Testis (tissue), 3 donors: ENCODE measurements around the gene CPNE4. TPM values are rescaled to one million over a fixed set of nuclear protein-coding genes. Genes with fewer than 3 reads are reported as not detected.
A peak's percentile ranks its signal among the peaks of the same experiment; 100 is the strongest.

Experiments used
- DNase-seq: peaks from one replicate; pipeline ENCODE4 v3.0.0-alpha.2; 2019
- H3K27ac ChIP-seq, 2 donors: fragments of 200-600 bp; sonication (generic); one replicate each; pipeline ENCODE4 v1.5.1; 2019
- H3K27me3 ChIP-seq: fragments of 200-600 bp; sonication (generic); one replicate; pipeline ENCODE4 v1.5.1; 2019
- H3K36me3 ChIP-seq: fragments of 200-600 bp; sonication (generic); one replicate; pipeline ENCODE4 v1.5.1; 2017; ENCODE audit warnings: low read depth; ENCODE audit errors: missing control alignments
- H3K4me1 ChIP-seq: fragments of 200-600 bp; sonication (generic); one replicate; pipeline ENCODE4 v1.5.1; 2019
- H3K4me3 ChIP-seq, 2 donors: fragments of 200-600 bp; sonication (generic); one replicate each; pipeline ENCODE4 v1.5.1; 2017 to 2019
- H3K9me3 ChIP-seq: fragments of 200-600 bp; sonication (generic); one replicate; pipeline ENCODE4 v1.5.1; 2017
- CTCF ChIP-seq, 3 experiments: fragments of 450-650 bp in 2 of 3; fragments of 200-600 bp in 1 of 3; sonication (generic) in 1 of 3; IDR thresholded peaks; one replicate each; pipeline ENCODE4 v1.5.1; 2016 to 2019; ENCODE audit warnings: antibody characterized with exemption in 3 of 3, mild to moderate bottlenecking in 2 of 3, moderate library complexity in 1 of 3
- POLR2A ChIP-seq: fragments of 450-650 bp; IDR thresholded peaks from one replicate; pipeline ENCODE4 v1.6.1; 2017; ENCODE audit warnings: antibody characterized with exemption, mild to moderate bottlenecking, moderate library complexity
- WGBS, 2 donors: methylation state at CpG; one replicate each; pipeline ENCODE4 v1.1.5; 2018; 5-methylcytosine and 5-hydroxymethylcytosine counted together
- intact Hi-C: fragments of 100-400 bp; cut with DNase I; formaldehyde crosslinking; loops from one replicate; pipeline ENCODE4 v1.15.1; 2023; ENCODE audit warnings: low total_unique reads
- polyA plus RNA-seq: library from polyadenylated mRNA; stranded (reverse); fragments of 350-450 nt; fragmentation: Illumina TruSeq; extraction: RNeasy Lipid Tissue Mini Kit (QIAGEN cat#74804); gene quantifications from one replicate; pipeline ENCODE4 v1.2.3, GENCODE V29; 2014; ENCODE audit warnings: low read depth, low replicate concordance; ENCODE audit not compliant: insufficient read depth
- total RNA-seq, 2 donors: library from RNA; depleted of rRNA; stranded (reverse); fragments of >200 nt; gene quantifications; one replicate each; pipeline ENCODE4 v1.2.3, GENCODE V29; 2016

CPNE4 gene
- total and polyA plus RNA-seq, 3 donors from 2014 or later = 2.4 to 8.4 (median 4.5) TPM

GRCh38 chr3:131503320-131503635 lies 531.5 kb downstream of the CPNE4 start:
- no peaks in the 10 kb centered on the region for H3K27me3 ChIP-seq
- H3K27ac ChIP-seq = peak overlapping the region; percentile 78 to 82
- DNase-seq = no peak
- H3K4me3 ChIP-seq = peak overlapping the region; percentile 81 to 99
- TF ChIP-seq POLR2A (no peak), CTCF (IDR thresholded peaks at IDR 0.05) (no peak)
- H3K36me3 ChIP-seq = no peaks in the 10 kb centered on the region
- peaks cover 12% of the 10 kb centered on the region for H3K4me1 ChIP-seq
- no peaks in the 10 kb centered on the region for H3K9me3 ChIP-seq
- intact Hi-C loops = no loop called here

- Histone ChIP-seq H3K4me3 (peak within 1 kb of the TSS; percentile 81 to 99), H3K9me3 (no peaks in the 10 kb centered on the region), H3K27ac (peak within 1 kb of the TSS; percentile 78 to 82), H3K4me1 (peaks cover 12% of the 10 kb centered on the region), H3K36me3 (no peaks in the 10 kb centered on the region), H3K27me3 (no peaks in the 10 kb centered on the region)
- peak; percentile 92 for DNase-seq
- WGBS, 2 donors = 3% methylated on average over 21 to 46 of the region's 47 CpGs
- intact Hi-C loops = no loop called here
- TF ChIP-seq CTCF (IDR thresholded peaks at IDR 0.05) (no peak), POLR2A (no peak)
These were observed 532.1 kb downstream of the CPNE4 start, which contains the start of gene MRPL3 for GRCh38 chr3:131502530-131503319. TSS of gene MRPL3 (minus strand) at chr3:131502971. CDS start at chr3:131502821, 150 bp downstream.

GRCh38 chr3:131501949-131502348 lies 532.9 kb downstream of the CPNE4 start:
- intact Hi-C loops = no loop called here
- Histone ChIP-seq H3K36me3 (no peaks in the 10 kb centered on the region), H3K4me3 (peak overlapping the region; percentile 81 to 99), H3K27me3 (no peaks in the 10 kb centered on the region), H3K4me1 (peaks cover 12% of the 10 kb centered on the region), H3K27ac (peak overlapping the region; percentile 78 to 82), H3K9me3 (no peaks in the 10 kb centered on the region)
- TF ChIP-seq POLR2A (no peak), CTCF (IDR thresholded peaks at IDR 0.05) (no peak)
- no peak for DNase-seq
- 25 to 30% methylated on average over 2 of the region's 2 CpGs for WGBS, 2 donors

- no peak overlapping the region for H3K4me3 ChIP-seq
- H3K27me3 ChIP-seq = no peaks in the 10 kb centered on the region
- H3K27ac ChIP-seq = no peak overlapping the region
- no peak for TF ChIP-seq CTCF (IDR thresholded peaks at IDR 0.05)
- TF ChIP-seq POLR2A = no peak
- no peak for DNase-seq
- H3K36me3 ChIP-seq = no peaks in the 10 kb centered on the region
- whole genome bisulfite sequencing, 2 donors = 93 to 94% methylated on average over 1 of the region's 1 CpG
- no peaks in the 10 kb centered on the region for H3K9me3 ChIP-seq
- H3K4me1 ChIP-seq = no peaks in the 10 kb centered on the region
- intact Hi-C loops = no loop called here
These were observed 540.1 kb downstream of the CPNE4 start for GRCh38 chr3:131494706-131495105.

- no peaks in the 10 kb centered on the region for H3K36me3 ChIP-seq
- TF ChIP-seq POLR2A (no peak), CTCF (IDR thresholded peaks at IDR 0.05) (no peak)
These were observed 543.0 kb downstream of the CPNE4 start for GRCh38 chr3:131491775-131492174.

More at GRCh38 chr3:131491775-131492174, 543.0 kb downstream of the CPNE4 start:
- Histone ChIP-seq H3K27ac (no peak overlapping the region), H3K27me3 (no peaks in the 10 kb centered on the region), H3K4me3 (no peak overlapping the region), H3K4me1 (no peaks in the 10 kb centered on the region), H3K9me3 (no peaks in the 10 kb centered on the region)
- 96 to 98% methylated on average over 2 of the region's 2 CpGs for WGBS, 2 donors
- DNase-seq = no peak
- intact Hi-C loops = no loop called here
